Activated T-cell treated with anti-CD3 and anti-CD28 coated beads for 4 hours (primary cell): ENCODE measurements around the gene REC8.
A peak's percentile ranks its signal among the peaks of the same experiment; 100 is the strongest.

ENCODE experiments used
- DNase-seq: peaks from one replicate; pipeline ENCODE4 v3.0.0-alpha.2; 2020

The REC8 gene

GRCh38 chr14:24171422-24172260 is at the start of gene REC8:
Gene REC8, plus strand, starts transcription at chr14:24172080. Its CDS starts 473 bp downstream, at chr14:24172553.
- DNase-seq: peak; percentile 30

GRCh38 chr14:24122416-24122815 is 49.5 kb upstream of the REC8 start:
- no peak for DNase-seq

- no peak for DNase-seq
These were observed 49.0 kb upstream of the REC8 start for GRCh38 chr14:24122898-24123297.

- no peak for DNase-seq
These were observed 48.2 kb upstream of the REC8 start for GRCh38 chr14:24123424-24124417.

- no peak for DNase-seq
These were observed 44.9 kb upstream of the REC8 start for GRCh38 chr14:24126939-24127338.

- DNase-seq: no peak
These were observed 44.2 kb upstream of the REC8 start for GRCh38 chr14:24127673-24128072.

GRCh38 chr14:24129410-24129998 is 42.4 kb upstream of the REC8 start:
- no peak for DNase-seq

- no peak for DNase-seq
These were observed 41.5 kb upstream of the REC8 start, which contains the start of gene FITM1 for GRCh38 chr14:24130380-24130716. Gene FITM1, plus strand, starts transcription at chr14:24130659. Its CDS starts 905 bp downstream, at chr14:24131564.

- DNase-seq: no peak
These were observed 40.9 kb upstream of the REC8 start for GRCh38 chr14:24130717-24131548.

GRCh38 chr14:24131549-24131966 is 40.3 kb upstream of the REC8 start:
- no peak for DNase-seq

GRCh38 chr14:24132061-24132685 is 39.7 kb upstream of the REC8 start:
- peak; percentile 12 for DNase-seq

GRCh38 chr14:24132976-24133375 is 38.9 kb upstream of the REC8 start:
- DNase-seq: no peak

GRCh38 chr14:24133735-24134134 is 38.1 kb upstream of the REC8 start:
- no peak for DNase-seq

- DNase-seq: no peak
These were observed 36.4 kb upstream of the REC8 start for GRCh38 chr14:24135584-24135833.

- DNase-seq: peak; percentile 95
These were observed 35.8 kb upstream of the REC8 start, which contains the start of gene PSME1 for GRCh38 chr14:24135834-24136683. Gene PSME1, plus strand, starts transcription at chr14:24136194. Its CDS starts 69 bp downstream, at chr14:24136263.

GRCh38 chr14:24136684-24137528 is 35.0 kb upstream of the REC8 start:
- DNase-seq: no peak

GRCh38 chr14:24137529-24138395 is 34.1 kb upstream of the REC8 start:
- DNase-seq: no peak

GRCh38 chr14:24138396-24139271 is 33.2 kb upstream of the REC8 start:
- no peak for DNase-seq
